Measurements from ENCODE around the gene ZNF367.
A peak's percentile ranks its signal among the peaks of the same experiment; 100 is the strongest.

ZNF367 gene

DNA sequence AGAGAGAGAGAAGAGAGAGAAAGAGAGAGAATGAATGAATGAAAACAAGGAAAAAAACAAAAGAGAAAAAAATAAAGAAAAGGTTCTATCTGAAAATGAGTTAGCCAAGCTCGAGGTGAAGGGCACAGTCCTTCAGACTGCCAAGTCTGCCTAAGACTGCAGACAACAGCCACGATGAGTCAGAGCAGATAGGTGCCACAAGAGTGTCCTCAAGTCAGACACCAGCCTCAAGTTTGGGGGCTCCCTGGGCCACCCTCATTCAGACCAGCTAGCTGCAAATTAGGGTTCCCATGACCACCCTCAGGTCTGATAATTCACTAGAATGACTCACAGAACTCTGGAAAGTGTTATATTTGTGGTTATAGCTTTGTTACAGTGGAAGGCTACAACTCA lies 17.9 kb upstream of the ZNF367 start:
- DNase-seq, result no peak

DNA sequence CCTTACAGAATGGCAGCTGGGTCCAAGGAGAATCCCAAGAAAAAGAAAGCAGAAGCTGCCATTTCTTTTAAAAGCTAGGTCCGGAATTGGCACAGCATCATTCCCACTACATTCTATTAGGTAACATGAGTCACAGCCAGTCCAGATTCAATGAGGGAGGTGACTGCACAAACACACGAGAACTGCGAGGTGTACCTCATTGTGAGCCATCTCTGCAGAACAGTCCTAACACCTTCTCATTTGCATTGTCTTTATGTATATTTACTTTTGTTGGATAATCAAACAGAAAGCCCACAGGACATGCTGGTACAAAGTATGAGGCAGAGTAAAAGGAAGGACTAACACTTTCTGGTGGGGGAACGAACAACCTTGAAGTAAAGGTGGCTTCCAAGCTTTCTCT lies 17.2 kb upstream of the ZNF367 start:
- DNase-seq, result no peak

DNA sequence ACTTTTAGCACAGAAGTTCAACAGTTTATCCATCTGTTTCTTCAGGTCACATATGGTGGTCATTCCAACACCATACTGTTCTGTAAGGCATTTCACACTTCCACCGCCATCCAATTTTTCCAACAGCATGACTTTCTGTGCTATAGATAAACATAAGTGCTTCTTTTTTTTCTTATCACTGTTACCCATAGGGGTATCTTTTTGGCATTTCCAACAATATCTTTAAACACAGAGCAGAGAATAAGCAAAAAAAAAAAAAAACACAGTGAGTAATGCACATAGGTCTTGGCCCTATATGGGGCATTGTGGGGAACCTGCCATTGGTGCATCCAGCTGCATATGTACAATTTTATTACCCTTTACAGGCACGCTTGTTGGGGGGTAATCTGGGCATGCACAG lies 12.2 kb upstream of the ZNF367 start:
- DNase-seq, result no peak

DNA sequence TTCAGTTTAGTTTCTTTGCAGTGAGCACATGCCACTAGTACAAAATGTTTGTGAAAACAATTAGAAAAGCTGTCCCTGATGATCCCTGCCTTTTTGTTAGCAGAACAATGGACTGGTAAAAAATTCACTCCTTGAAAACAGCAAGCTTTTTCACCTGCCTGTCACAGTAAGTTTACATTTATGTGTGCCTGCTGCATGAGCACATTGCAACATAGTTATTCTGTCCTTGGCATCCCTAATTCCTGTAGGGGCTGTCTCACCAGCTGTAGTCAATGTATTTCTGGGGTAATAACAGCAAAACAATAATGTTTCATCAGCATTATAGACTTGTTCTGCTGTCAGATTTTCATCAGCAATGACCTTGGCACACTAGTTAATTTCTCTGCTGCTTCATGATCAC lies 11.6 kb upstream of the ZNF367 start:
- no peak for DNase-seq

DNA sequence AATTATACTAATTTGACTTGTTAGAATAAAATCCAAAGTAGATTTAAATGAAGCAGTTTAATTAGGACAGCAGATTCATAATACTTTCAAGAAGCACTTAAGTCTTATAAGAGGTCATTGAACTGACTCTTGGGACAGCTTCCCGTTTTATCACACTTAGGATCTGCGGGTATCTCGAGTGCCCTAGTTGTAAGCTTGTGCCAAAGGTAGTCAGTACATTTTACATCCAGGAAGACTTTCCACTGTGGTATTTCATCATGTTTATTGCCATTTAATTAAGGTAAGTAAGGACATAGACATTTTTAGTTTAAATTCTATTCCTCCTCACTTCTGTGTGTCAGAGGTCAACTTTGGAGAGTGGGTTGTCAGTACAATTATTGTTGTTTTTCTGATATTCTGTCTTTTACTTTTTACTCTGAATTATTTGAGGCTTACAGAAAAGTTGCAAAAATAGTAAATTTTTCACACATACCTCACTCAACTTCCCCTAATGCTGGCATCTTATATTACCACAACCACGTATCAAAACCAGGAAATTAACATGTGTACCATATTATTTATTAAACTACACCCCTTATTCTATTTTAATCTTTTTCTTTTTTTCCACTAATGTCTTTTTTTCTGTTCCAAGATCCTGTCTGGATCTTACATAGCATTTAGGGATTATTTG lies 7.5 kb upstream of the ZNF367 start:
- no peak for DNase-seq

DNA sequence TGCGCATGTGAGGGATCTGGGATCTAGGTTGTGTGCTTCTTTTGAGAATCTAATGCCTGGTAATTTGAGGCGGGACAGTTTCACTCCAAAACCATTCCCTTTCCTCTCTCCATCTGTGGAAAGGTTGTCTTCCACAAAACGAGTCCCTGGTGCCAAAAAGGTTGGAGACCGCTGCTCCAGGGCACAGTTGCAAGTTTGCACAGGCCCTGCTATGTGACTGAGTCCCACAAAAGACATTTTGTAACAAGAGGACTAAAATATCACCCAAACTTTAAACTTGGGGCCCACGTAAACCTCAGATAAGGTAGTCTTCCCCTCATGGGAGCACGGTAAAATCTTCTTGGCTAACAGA lies 5.8 kb upstream of the ZNF367 start:
- DNase-seq, result no peak

DNA sequence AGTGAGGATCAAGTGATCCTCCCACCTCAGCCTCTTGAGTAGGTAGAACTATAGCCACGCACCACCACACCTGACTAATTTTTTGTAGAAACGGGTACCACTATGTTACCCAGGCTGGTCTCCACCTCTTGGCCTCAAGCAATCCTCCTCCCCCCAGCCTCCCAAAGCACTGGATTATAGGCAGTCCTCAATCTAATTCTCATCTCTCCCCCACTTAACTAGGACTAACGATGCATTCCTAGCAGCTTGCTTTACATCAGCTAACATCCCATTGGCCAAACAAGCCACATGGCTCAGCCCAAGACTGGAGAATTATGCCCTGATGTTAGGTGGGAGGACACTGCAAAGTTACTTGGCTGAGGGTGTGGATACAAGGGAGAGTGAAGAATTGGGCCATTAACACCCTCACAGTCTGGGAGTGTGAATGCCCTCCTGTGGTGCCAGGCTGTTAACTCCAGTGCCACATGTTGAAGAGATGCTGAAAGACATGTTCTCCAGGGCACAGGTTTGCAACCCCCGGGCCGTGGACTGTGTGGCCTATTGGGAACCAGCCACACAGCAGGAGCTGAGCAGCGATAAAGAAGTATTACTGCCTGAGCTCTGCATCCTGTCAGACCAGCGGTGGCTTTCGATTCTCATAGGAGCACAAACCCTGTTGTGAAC lies 5.3 kb upstream of the ZNF367 start:
- no peak for DNase-seq

DNA sequence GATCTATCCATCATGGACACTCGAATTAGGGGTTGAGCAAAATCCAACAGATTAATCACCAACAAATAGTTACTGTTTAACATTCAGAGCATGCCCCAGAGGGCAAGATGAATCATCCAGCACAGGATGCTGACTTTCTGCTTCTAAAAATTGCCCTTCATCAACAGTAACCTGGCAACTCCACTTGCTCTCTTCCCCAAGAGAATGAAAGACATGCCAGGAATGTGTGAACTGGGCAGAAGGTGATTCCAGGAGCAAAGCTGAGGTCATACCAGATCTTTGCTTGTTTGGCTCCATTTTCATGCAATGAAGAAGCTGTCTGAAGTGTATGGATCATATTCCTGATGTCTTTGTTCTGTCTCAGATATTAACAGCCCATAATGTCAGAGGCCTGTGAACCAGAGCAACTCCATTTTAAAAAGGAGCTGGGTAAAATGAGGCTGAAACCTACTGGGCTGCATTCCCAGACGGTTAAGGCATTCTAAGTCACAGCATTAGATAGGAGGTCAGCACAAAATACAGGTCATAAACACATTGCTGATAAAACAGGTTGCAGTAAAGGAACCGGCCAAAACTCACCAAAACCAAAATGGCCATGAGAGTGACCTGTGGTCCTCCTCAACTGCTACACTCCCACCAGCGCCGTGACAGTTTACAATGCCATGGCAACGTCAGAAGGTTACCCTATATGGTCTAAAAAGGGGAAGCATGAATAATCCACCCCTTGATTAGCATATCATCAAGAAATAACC lies 2.5 kb upstream of the ZNF367 start:
- DNase-seq, result peak; percentile 36

DNA sequence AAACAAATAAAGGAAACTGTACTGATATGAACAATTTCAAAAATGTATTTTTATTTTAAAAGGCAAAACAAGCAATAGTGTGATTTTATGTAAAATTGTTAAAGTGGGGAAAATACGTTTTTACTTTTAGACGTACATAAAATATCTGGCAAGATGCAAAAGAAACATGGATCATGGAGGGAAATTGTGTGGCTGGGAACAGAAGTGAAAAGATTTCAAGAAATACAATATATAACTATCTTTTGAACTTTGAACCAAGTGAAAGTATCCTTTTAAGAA lies 1.5 kb upstream of the ZNF367 start:
- DNase-seq, result no peak

DNA sequence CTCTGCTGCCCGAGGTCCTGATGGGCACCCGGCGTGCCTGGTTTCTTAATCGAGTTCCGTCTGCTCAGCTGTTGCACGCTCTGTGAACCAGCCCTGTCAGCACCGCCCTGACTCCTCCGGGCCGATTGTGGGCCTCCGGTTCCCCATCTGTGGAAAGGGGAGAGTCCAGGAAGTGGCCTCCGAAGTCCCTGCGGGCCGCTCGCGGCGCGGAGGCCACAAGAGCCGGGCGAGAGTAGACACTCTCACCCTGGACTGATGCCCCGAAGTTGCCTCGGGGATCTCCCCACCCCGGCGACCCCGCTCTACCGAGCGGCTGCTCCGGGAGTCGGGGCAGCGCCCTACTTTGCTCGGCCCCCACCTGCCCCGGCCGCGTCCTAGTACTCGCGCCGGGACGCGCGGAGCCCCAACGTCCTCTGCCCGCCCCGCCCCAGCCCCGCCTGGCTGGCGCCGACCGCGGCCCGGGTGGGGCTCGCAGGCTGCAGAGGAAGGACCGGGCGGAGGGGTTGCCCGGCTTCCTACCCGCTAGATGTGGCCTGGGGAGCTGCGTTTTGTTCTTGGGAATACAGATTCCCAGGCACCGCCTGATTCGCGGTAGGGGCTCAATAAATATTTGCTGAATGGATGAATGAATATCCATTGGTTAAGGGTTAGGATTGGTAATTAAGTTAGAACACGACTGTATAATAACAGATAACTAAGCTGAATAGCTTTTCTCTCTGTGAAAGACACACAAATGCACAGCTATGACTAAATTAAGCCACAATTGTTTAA lies 935 bp upstream of the ZNF367 start:
- peak; percentile 75 for DNase-seq

DNA sequence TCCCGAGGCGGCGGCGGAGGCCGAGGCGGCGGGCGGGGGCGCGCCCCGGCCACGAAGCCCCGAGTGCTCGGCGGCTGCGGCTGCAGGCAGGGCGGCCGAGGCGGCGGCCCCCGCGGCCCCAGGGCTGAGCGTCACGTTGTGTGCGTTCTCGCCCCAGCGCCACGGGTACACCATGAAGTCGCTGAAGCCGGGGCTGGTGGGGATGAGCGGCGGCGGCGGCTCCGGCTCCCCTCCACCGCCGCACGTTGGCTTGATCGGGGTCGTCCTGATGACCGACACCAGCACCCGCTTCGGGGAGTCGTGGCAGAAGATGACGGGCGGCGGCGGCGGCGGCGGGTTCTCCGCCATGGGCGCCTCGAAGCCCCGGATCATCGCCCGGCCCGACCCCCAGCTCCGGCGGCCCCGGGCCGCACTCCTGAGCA lies 498 bp downstream of the ZNF367 start:
- peak; percentile 44 for DNase-seq

DNA sequence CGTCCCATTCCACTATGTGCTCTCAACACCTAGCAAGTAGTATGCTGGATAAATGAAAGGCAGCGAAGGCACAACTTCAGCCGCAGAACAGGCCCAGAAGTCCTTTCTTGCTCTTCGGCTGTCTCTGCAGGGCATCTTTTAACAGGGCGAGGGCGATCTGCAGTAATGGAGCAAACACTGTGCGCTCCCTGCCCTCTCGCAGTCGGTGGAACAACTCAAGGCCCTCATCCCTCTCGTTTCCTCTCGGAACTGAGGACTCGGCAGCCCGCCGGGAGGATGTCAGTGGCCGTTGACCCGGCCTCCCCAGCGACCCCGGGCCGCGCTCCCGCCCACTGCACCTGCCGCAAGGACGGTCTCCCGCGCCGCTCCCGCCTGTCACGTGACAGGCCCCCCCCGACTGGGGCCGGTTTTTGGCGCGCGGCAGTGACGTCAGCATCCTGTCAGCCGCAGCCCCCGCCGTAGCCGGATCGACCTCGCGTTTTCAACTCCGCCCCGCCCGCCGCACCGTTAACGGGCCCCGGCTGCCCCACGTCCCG lies 1.1 kb downstream of the ZNF367 start:
- peak; percentile 93 for DNase-seq

DNA sequence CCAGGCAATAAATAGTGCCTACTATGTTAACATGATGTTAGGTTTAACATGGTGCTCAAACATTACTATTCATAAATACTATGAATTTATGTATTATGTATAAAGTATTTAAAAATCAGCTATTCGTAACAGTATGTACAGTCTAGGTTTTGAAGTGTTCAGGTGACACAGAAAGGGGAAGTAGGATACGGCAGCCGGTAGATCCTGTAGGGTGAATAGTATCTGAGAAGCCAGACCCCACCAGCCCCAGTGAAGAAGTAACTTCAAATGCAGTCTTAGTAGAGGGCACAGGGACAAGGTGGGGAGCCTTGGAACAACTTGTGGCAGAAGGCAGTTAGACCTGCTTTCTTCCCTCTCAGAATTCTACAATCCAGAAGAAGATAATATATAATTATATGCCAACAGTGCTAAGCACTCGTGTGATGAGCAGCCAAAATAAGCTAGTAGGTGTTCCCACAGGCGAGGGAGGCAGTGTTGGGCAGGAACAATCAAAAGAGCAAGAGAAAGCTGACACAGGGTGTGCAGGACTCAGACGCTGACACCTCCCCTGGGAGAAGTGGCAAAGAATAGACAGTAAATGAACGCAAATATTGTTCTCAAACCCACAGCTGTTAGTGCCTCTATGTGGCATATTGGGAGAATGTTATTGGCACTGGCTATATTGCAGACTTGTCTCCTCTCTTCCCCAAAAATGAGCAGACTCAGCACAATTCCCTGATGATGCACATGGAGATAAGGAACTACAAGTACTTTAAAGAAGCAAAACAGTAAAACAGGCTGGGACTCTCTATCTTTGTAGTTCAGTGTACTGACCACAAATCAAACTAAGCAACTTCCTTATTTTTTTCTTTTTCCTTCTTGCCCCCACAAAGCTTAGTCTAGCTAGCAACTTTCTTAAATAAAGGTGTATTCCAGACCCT lies 4.6 kb downstream of the ZNF367 start:
- DNase-seq, result no peak

DNA sequence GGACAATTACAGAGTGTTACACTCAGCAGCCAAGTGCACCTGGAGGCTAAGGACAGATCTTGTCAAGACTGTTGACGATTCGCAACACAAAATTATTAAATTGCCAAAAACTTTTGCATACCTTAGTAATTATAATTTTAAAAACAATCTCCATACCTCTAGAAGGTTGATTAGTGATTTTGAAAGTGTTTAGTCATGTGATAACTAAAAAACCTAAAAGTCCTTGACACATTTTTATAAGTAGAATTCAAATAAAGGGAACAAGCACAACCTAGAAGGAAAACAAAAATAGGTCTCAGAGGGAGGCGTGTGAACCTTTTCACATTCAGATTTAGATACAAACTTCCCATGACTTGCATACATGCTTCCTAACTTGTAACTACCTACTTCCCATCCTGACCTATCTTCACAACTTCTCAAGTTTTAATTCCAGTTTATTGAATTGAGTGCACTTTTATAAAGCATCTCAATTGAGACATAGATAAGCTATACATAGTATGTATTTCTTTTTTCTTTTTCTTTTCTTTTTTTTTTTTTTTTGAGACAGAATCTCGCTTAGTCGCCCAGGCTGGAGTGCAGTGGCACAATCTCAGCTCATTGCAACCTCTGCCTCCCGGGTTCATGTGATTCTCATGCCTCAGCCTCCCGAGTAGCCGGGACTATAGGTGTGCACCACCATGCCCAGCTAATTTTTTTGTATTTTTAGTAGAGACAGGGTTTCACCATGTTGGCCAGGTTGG lies 5.8 kb downstream of the ZNF367 start:
- DNase-seq, result no peak

DNA sequence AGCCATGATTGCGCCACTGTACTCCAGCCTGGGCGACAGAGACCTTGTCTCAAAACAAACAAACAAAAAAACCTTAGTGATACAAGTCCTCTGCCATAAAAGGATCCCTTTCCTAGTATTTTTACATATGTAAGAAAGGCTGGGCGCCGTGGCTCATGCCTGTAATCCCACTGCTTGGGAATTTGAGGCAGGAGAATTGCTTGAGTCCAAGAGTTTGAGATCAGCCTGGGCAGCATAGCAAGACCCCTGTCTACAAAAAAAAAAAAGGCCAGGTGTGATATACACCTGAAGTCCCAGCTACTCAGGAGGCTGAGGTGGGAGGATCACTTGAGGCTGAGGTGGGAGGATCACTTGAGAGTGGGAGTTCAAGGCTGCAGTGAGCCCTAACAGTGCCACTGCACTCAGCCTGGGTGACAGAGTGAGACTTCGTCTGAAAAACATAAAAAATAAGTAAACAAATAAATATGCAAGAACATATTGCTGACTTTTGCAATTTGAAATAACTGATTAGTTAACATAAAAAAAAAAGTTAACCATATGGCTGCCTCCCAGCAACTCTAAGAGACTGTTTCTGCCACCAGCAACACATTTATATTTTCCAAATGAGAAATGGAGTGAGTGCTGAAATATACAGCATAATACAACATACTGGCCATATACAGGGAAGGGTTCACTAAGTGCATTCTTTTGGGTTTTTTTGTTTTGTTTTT lies 6.9 kb downstream of the ZNF367 start:
- DNase-seq, result no peak

DNA sequence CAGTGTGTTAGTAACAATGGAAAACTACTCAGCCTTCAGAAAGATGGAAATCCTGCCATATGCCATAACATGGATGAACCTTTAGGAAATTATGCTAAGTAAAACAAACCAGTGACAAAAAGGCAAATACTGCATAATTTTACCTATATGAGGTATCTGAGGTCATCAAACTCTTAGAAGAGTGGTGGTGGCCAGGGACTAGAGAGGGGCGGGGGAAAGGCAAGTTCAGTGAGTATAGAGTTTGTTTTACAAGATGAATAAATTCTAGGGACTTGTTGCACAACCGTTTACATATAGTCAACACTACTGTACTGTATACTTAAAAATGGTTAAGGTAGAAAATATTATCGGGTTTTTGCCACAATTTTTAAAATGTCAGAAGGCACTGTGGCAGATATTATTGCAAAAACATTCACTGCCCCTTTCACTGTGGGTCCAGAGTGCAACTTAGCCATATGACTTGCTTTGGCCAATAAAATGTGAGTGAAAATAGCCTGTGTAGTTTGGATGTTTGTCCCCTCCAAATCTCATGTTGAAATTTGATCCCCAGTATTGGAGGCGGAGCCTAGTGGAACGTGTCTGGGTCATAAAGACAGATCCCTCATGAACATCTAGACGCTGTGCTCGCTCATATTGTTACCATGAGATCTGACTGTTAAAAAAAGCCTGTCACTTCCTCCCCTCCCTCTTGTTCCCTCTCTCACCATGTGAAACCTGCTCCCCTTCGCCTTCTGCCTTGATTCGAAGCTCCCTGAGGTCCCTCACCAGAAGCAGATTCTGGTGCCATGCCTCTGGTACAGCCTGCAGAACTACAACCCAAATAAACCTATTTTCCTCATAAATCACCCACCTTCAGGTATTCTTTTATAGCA lies 9.5 kb downstream of the ZNF367 start:
- DNase-seq, result no peak

DNA sequence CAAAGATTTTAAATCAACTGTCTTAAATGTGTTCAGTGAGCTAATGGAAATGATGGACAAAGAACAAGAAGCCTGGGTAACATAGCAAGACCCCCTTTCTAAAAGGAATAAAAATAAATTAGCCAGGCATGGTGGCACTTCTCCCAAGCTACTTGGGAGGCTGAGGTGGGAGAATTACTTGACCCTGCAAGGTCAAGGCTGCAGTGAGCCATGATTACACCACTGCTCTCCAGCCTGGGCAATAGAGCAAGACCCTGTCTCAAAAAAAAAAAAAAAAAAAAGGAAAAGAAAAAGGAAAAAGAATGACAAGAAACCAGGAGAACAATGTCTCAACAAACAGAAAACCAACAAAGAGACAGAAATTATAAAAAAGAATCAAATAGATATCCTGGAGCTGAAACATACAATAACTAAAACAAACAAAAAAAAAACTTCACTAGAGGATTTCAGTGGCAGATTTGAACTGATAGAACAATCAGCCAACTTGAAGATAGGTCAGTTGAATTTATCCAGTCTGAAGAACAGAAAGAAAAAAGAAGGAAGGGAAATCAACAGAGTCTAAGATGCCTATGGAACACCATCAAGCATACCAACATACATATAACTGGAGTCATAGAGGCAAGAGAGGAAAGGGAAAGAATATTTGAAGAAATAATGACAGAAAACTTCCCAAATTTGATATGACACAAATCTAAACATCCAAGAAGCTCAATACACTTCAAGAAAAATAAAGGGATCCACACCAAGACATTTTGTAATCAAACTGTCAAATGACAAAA lies 17.8 kb downstream of the ZNF367 start:
- DNase-seq, result no peak

DNA sequence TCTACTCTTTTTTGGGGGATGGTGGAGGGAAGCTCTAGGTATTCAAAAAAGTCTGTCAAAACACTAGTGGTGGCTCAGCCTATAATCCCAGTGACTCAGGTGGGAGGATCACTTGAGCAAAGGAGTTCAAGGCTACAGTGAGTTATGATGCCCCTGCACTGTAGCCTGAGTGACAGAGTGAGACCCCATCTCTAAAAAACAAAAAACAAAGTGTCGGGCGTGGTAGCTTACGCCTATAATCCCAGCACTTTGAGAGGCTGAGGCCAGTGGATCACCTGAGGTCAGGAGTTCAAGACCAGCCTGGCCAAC lies 18.9 kb downstream of the ZNF367 start:
- no peak for DNase-seq

DNA sequence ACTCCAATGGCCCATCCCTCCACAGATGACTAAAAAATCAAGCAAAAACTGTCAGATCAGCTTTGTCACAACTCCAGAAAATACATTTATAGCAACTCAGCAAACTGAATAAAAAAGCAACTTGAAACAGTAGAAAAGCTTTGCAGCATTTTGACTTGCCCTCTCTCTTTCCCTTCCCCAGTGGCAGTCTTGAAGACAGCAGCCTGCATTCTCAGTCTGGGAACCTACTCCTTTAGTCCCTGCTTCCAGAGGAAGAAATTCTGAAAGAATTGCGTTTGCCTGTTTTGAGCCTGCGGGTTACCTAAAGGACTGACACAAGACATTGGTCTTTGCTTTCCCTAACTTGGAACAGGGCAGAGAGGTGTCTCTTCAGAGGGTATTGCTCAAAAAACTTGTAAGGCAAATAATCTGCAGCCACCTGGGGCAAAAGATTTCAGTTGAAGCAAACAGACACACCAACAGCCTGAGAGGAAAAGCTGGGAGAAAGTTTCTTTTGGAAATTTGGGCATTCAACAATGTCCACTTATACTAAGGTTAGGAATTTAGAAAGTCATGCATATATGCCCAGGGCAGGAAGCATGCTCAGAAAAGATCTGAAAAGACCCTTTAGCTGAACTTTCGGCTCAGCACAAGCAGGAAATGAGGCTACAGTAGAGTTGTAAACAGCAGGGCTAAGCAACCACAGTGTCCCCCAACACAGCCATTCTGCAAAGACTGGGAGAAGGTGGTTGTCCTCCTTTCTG lies 19.4 kb downstream of the ZNF367 start:
- DNase-seq, result no peak

Measured in stimulated activated CD4-positive, alpha-beta T cell treated with anti-CD3 and anti-CD28 coated beads, Interleukin-15, amount 100 ng/mL, for 24 hours (primary cell).